Activated CD4-positive, alpha-beta T cell treated with anti-CD3 and anti-CD28 coated beads, Interleukin-2, Interleukin-6, amounts not matched to agents 100 ng/mL and 50 ng/mL, durations not matched to agents 16 hours and 8 hours (primary cell): ENCODE measurements around the gene HAO2.

Experiments used
- DNase-seq: peaks from one replicate; pipeline ENCODE4 v3.0.0-alpha.2; 2020

HAO2 gene

GRCh38 chr1:119380983-119381662, 12.5 kb downstream of the HAO2 start:
- DNase-seq: no peak

GRCh38 chr1:119384591-119384990, 16.0 kb downstream of the HAO2 start:
- DNase-seq: no peak

GRCh38 chr1:119385650-119386049, 17.1 kb downstream of the HAO2 start:
- no peak for DNase-seq

DNA sequence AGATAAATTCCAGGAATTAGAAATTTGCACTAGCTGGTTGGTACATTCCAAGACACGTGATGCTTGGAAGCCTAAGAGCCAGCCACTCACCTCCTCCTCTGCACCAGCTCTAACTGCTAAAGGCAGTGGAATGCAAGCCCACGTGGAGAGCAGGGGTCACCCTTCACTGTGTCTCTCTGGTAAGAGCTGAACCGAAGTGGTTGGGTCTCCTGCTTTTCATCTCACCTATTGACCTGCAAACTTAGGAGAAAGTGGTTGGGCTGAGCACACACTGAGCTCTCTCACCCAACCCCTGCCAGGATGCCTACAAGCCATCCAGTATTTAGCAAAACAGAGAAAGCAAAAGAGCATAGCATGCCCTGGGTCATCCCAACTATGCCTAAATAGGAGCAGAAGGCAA, 19.3 kb downstream of the HAO2 start:
- no peak for DNase-seq

DNA sequence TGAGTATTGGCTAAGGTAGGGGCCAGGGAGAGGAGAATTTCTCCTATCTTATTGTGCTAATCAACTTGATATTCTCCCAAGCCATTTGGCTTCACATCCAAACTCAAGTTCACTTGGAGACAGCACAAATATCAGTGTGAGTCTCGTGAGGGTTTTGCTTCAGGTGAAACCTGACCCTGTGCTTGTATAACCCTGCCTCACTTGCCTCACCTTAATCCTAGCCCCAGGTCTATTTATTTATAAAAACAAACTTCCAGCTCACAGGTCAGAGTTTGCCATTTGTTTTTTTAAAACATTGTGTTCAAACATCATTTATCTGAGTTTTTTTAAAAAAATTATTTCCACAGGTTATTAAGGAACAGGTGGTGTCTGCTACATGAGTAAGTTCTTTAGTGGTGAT, 19.9 kb downstream of the HAO2 start:
- DNase-seq: no peak

GRCh38 chr1:119390526-119390925, 21.9 kb downstream of the HAO2 start:
- DNase-seq: no peak

GRCh38 chr1:119391749-119392148, 23.2 kb downstream of the HAO2 start:
- no peak for DNase-seq

DNA sequence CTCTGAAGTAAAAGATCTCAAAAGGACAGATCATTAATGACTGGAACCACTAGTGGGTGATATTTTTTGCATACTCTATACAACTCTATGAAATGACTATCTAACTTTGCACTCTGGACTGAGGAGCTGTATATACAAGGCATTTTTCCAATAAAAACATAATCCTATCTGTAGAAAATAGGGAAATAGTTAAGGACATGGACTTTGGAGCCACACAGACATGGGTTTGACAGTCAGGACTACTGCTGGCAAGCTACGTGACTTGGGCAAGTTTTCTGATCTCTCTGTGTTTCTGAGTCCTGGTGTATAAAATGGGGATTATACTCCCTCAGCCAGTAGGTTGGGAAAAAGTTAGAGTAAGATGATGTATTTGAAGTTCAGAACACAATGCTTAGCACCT, 25.5 kb downstream of the HAO2 start:
- no peak for DNase-seq

GRCh38 chr1:119396982-119397381, 28.4 kb downstream of the HAO2 start:
- no peak for DNase-seq

DNA sequence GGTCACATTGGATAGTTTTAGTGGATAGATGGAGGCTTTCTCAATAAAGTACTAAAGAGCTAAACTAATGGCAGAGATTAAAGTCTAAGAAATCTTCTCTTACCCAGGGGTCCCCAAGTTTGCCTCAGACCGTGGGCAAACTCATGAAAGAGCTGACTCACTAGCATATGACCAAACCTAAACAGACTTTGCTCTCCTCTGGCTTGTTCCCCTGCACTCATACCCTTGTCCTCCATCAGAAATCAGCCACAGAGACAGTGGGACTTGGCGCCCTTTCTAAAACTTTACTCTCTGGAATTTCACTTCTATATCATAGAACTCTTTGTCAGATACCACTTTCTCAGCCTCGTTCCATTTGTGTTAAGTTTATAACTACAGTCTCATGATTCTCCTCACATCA, 29.4 kb downstream of the HAO2 start:
- no peak for DNase-seq

DNA sequence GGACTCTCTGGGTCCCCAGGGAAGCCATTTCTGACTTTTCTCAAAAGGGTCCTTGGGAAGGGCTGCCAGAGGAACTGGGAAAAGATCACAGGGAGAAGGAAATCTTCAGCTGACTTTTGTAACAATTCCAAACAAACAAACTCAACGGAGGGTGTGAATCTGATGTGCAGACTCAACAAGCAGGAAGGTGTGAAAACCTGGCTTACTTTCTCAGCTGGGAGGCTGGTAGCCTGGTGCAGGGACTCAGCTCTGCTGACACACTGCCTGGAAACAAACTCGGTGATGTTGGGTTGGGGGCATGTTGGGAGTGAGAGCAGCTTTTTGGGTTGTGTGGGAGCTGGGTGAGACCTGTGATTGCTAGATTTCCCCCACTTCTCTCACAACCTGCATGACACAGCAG, 36.2 kb downstream of the HAO2 start:
- DNase-seq: no peak

- DNase-seq: no peak
These were observed 41.1 kb downstream of the HAO2 start for GRCh38 chr1:119409731-119410130.

GRCh38 chr1:119410961-119411360, 42.4 kb downstream of the HAO2 start:
- DNase-seq: no peak

DNA sequence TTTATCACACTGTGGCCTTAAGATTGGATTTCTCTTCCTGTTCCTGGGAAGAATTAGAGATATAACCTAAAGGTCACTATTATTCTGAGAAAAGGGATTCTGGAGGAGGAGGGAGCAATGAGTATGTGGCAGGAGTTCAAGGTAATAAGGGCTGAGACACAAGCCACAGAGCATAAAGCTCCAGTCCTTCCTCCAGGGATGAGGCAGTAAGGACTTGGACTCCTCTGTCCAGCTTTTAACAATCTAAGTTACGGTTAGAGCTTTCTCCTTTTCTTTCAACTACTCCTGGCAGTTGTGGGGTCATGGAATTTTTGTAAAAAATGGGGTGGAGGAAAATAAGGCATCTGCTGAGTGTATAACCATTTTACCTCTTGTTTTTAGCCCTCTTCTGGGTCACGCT, 46.4 kb downstream of the HAO2 start, which contains the start of gene HSD3B2:
TSS of gene HSD3B2 (plus strand) at position 201 of the 400 bp plus-strand sequence. CDS start 270 bp downstream, outside the sequence.
- DNase-seq: no peak

DNA sequence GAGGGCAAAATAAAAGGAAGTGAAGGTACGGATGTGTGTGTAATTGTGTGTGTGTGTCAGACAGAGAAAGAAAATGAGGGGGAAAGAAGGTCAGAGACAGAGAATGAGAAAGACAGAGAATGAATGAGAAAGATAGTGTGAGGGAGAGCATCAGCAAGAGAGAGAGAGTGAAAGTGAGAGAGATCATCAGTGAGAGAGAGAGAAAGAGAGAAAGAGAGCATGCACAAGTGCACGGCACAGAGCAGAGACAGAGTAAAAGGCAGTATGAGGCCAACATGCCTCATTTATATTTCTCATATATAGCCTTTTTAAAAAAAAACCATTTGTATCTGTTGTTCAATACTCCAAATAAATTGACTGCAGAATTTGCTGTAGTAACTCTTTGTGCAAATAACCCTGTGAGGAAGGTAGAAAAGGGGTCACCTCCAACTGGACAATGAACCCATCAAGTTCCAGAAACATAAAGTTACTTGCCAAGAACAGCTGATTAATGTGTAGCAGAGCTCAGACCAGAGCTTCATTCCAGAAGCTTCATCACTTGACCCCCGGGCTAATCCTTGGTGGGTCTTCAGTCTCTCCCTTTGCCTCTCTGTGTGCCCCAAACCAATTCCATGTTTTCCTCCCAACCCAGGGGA, 47.5 kb downstream of the HAO2 start:
- DNase-seq: no peak

GRCh38 chr1:119419109-119419508, 50.5 kb downstream of the HAO2 start:
- DNase-seq: no peak

DNA sequence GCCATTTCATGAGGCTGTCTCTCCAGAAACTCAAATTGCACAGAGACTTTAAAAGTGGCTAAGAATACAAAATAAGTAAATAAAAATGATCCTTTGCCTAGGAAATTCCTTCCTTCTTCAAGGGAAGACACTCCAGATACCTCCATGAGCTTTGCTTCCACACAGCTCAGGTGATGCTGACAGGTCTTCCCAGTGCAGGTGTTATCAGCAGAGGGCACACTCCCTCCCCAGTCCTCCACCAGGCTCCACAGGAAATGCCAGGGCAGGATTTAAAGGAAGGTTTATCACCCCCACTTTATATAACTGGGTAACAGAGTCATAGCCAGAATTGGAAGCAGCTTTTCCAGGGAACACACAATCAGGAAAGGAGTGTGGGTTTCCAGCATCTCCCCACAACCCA, 52.1 kb downstream of the HAO2 start:
- no peak for DNase-seq

DNA sequence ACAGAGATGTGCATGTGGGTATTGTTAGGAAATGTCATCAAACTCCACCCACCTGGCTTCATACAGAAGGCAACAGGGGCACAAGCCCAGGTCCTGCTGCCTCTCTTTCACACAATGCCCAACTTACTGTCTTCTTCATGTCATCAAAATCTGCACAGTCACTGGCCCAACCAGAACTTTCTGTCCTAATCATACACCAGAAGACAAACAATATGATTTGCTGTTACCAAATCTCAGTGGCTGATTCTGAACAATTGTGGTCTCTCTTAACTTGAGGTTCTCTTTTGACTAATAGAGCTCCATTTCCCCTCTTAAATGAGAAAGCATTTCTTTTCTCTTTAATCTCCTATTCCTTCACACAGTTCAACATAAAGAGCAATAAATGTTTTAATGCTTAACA, 54.0 kb downstream of the HAO2 start:
- no peak for DNase-seq

GRCh38 chr1:119428991-119429390, 60.4 kb downstream of the HAO2 start:
- DNase-seq: no peak

GRCh38 chr1:119429687-119430086, 61.1 kb downstream of the HAO2 start:
- no peak for DNase-seq

GRCh38 chr1:119430486-119430885, 61.9 kb downstream of the HAO2 start:
- no peak for DNase-seq

DNA sequence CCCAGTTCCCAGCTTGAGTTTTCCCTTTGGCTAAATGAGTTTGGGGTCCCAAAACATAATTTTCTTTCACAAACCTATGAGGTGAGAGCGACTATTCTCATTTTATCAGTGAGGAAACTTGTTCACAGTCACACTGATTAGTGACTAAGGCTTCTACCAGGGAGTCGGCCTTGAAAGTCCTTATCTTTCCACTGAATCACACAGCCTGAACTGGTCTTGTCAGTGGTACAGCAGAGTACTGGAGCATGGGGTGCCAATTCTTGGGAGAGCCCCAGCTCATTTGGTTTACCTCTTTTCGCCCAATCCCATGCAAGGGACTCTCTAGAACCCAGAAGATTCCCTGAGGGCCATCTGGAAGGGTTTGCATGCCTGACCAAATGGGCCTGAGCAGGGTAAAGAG, 63.3 kb downstream of the HAO2 start:
- no peak for DNase-seq

- DNase-seq: no peak
These were observed 66.5 kb downstream of the HAO2 start for GRCh38 chr1:119435052-119435451.

- no peak for DNase-seq
These were observed 70.2 kb downstream of the HAO2 start for GRCh38 chr1:119438761-119439160.

DNA sequence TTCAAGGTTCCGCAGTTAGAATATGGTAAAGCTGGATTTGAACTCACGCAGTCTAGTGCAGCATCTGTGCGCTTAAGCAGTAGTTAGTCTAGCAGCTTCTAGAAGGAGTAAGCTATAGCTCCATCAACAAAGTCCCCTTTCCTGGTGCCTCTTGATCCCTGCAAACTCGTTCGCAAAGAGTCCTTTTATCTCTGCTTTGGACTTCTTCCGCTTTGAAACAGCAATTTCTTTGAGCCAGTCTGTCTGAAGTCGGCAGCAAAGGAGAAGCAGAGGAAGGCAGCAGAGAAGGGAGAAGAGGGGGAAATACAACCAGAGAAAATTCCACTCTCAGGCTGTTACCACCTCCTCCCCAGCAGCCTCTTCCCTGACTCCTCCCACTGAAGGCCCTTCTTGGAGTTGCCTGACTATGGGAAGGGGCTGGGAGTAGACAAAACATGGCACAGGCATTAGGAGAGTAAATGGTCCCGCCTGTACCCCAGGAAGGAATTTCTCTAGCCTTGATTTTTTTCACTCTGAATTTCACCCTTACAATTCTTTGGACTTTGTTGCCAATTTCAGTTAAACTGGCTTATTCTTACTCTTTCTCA, 72.2 kb downstream of the HAO2 start:
- no peak for DNase-seq
